ENCODE results near the gene GALNT11.

The GALNT11 gene

GRCh38 chr7:152145853-152146466 lies 120.5 kb downstream of the GALNT11 start:
- DNase-seq (ENCODE audit: low read depth, low spot score), result peak; percentile 16

DNA sequence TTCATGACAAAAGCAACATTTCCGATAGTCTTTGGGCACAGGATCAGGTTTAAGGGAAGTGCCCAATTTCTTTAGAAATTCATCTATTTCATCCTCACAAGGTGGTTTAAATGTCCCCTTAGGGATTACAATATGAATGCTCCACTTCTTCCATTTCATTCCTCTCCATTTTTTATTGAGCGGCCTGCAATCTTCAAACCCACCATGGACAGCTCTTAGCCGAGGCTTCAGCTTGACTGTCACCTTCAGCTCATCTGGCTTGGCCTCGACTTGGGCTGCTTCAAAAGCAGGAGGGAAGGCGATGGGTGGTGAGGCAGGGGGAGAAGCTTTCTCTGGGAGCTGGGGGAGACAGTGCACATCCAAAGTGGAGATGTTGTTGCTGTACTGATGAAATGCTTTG lies 123.2 kb downstream of the GALNT11 start:
- DNase-seq (ENCODE audit: low read depth, low spot score), result no peak

DNA sequence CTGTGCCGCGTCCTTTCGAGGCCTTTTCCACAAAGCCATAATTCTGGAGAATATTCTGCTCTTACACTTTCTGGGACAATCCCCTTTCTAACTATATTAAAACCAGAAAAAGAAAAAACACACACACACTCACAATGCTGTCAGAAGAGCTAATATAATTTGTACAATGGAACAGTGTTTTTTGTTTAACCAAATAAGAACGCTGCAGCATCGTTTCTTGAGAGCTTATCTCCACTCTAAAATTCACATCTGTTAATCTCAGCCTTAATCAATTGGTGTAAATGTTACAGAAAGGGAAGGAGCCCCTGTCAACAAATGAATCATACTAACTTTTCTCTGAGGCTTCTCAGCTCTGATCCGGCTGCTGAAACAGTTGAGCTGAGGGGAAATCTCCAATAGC lies 123.9 kb downstream of the GALNT11 start:
- DNase-seq (ENCODE audit: low read depth, low spot score), result no peak

DNA sequence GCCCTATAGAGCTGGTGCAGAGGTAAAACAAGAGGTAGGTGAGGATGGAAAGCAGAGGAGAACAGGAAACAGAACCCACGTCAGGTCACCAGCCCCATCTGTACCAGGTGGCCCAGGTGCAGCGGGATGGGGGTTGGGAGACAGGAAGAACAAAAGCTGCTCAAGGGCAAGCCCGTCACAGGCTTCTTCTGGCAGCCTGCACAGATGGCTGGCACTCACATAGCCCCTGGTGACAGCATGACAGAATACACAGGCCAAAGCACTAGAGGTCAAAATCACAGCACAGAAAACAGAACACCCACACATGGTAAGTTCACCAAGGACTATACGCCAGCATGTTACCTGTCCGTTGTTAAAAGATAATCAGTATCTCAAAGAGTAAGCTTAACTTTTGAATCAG lies 126.8 kb downstream of the GALNT11 start:
- no peak for DNase-seq (ENCODE audit: low read depth, low spot score)

GRCh38 chr7:152158801-152159587 lies 133.5 kb downstream of the GALNT11 start:
- no peak for DNase-seq (ENCODE audit: low read depth, low spot score)

DNA sequence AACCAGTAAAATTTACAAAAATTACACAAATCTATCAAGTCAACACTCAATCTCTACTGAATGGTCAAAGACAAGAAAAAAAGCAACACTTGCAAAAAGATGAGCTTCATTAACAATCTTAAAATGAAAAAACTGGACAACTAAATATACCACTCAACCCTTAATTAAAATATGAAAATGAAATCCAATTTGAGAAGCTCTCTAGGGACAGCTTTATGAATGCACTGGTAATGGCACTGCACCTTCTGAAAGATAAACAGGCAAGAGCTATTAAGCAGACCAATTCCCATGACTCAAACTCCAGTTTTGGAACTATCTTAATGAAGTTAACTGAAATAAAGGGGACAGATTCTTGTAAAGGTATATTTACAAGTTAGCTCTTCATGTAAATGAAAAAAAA lies 135.7 kb downstream of the GALNT11 start:
- DNase-seq (ENCODE audit: low read depth, low spot score), result no peak

DNA sequence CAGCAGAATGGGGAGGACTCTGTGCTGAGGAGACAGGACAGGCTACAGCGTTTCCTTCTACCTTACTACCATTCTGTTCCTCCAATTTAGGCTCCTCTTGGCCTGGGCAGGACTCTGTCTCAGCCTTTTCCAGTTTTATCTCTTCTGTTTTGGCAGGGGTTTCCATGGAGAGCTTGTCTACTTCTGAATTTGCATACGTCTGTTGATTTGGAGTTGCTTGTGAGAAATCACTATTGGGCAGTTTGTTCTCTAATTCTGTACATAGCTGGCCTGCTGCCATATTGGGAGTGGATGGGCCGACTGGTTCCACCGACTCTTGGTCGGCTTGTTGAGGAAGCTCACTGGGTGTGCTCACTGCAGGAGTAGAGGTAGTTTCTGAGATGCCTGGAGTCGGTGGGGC lies 136.8 kb downstream of the GALNT11 start:
- DNase-seq (ENCODE audit: low read depth, low spot score), result no peak
